Karpas-422 (cell line): ENCODE data around the gene SERPINH1. TPM values are rescaled to one million over a fixed set of nuclear protein-coding genes. Genes with fewer than 3 reads are reported as not detected.

Source experiments
- DNase-seq: peaks from one replicate; pipeline ENCODE4 v3.0.0-alpha.2; 2015
- H2AFZ ChIP-seq: fragments of 200-600 bp; sonication (generic); 2 replicates; pipeline ENCODE4 v1.6.1; 2014; ENCODE audit warnings: antibody characterized with exemption, low read length, mixed read lengths
- H3K27ac ChIP-seq: fragments of 200-600 bp; sonication (generic); 2 replicates; pipeline ENCODE4 v1.5.1; 2014; ENCODE audit warnings: mild to moderate bottlenecking, low read length, moderate library complexity
- H3K27me3 ChIP-seq: fragments of 200-600 bp; sonication (generic); 2 replicates; pipeline ENCODE4 v1.6.1; 2014; ENCODE audit warnings: low read length, mixed read lengths
- H3K36me3 ChIP-seq: fragments of 200-600 bp; sonication (generic); 2 replicates; pipeline ENCODE4 v1.6.1; 2014; ENCODE audit warnings: low read length, mixed read lengths; ENCODE audit not compliant: insufficient read depth
- H3K4me1 ChIP-seq: fragments of 200-600 bp; sonication (generic); 2 replicates; pipeline ENCODE4 v1.6.1; 2014; ENCODE audit warnings: mild to moderate bottlenecking, low read length, mixed read lengths
- H3K4me2 ChIP-seq: fragments of 200-600 bp; sonication (generic); 2 replicates; pipeline ENCODE4 v1.6.1; 2014; ENCODE audit warnings: low read length, low read depth, mild to moderate bottlenecking; ENCODE audit not compliant: poor library complexity, severe bottlenecking
- H3K4me3 ChIP-seq: fragments of 200-600 bp; sonication (generic); 2 replicates; pipeline ENCODE4 v1.5.1; 2014; ENCODE audit warnings: mild to moderate bottlenecking, antibody characterized with exemption, low read length, mixed read lengths
- H3K79me2 ChIP-seq: fragments of 200-600 bp; sonication (generic); 2 replicates; pipeline ENCODE4 v1.6.1; 2014; ENCODE audit warnings: mild to moderate bottlenecking, low read length, mixed read lengths
- H3K9ac ChIP-seq: fragments of 200-600 bp; sonication (generic); 2 replicates; pipeline ENCODE4 v1.6.0; 2014; ENCODE audit warnings: low read length
- H3K9me2 ChIP-seq: fragments of 200-600 bp; sonication (generic), shearing (Covaris generic); replicated peaks from 2 replicates; pipeline ENCODE4 v1.6.0; 2014; ENCODE audit warnings: mild to moderate bottlenecking, low read length, moderate library complexity; ENCODE audit not compliant: insufficient read depth
- H3K9me3 ChIP-seq: fragments of 300-700, 200-600 bp; sonication (generic); 2 replicates; pipeline ENCODE4 v1.6.1; 2014; ENCODE audit warnings: low read length, mixed read lengths
- H4K20me1 ChIP-seq: fragments of 200-600 bp; sonication (generic); 2 replicates; pipeline ENCODE4 v1.6.1; 2014; ENCODE audit warnings: mild to moderate bottlenecking, antibody characterized with exemption, low read length, low read depth; ENCODE audit not compliant: insufficient read depth
- total RNA-seq: library from RNA; depleted of rRNA; stranded (reverse); fragments of >200 nt; shearing (Covaris generic); gene quantifications from 2 replicates; pipeline ENCODE4 v1.2.3, GENCODE V29; 2014; ENCODE audit warnings: low replicate concordance

Gene SERPINH1
- total RNA-seq, 1 experiment from 2014 or later: 10.5 TPM

- peak overlapping the region; percentile 32; the same call in 1 of the 2 replicates for H3K9ac ChIP-seq
- no peak overlapping the region for H3K4me3 ChIP-seq
- H3K9me2 ChIP-seq: no peaks in the 10 kb centered on the region
- no peaks in the 10 kb centered on the region for H3K79me2 ChIP-seq
- H3K36me3 ChIP-seq: no peaks in the 10 kb centered on the region
- H2AFZ ChIP-seq: peak overlapping the region; percentile 75; the same call in 1 of the 2 replicates
- no peaks in the 10 kb centered on the region for H3K27me3 ChIP-seq
- H3K4me1 ChIP-seq: peaks cover 10% of the 10 kb centered on the region; the same call in 1 of the 2 replicates
- no peak for DNase-seq
- H3K27ac ChIP-seq: no peak overlapping the region; the same call in 1 of the 2 replicates
- no peaks in the 10 kb centered on the region for H4K20me1 ChIP-seq
- H3K4me2 ChIP-seq: no peak overlapping the region
- H3K9me3 ChIP-seq: no peaks in the 10 kb centered on the region
These were observed 6.8 kb upstream of the SERPINH1 start for GRCh38 chr11:75555079-75555811.

DNA sequence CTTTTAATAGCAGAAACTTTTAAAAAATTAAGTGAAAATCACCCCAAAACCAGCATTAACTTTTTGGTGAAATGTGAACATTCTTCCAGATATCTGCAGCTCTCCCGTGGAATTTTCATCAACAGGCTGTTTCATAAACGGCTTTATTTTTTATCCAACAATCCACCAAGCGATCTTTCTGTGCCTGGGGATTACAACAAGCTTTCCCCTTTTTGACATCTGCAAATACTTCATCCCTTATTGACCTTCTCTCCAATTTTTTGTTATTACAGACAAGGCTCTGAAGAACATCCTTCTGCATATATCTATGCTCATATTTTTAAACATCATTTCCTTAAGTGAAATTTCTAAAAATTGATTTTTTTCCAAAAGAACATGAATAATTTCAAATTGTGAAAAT lies 5.8 kb upstream of the SERPINH1 start:
- no peak for DNase-seq
- no peak overlapping the region for H2AFZ ChIP-seq
- no peaks in the 10 kb centered on the region for H3K9me2 ChIP-seq
- no peaks in the 10 kb centered on the region for H3K79me2 ChIP-seq
- H3K4me1 ChIP-seq: peaks cover 10% of the 10 kb centered on the region; the same call in 1 of the 2 replicates
- H3K4me2 ChIP-seq: no peak overlapping the region
- H4K20me1 ChIP-seq: no peaks in the 10 kb centered on the region
- H3K27me3 ChIP-seq: no peaks in the 10 kb centered on the region
- H3K9me3 ChIP-seq: no peaks in the 10 kb centered on the region
- no peak overlapping the region for H3K4me3 ChIP-seq
- H3K36me3 ChIP-seq: no peaks in the 10 kb centered on the region
- no peak overlapping the region for H3K27ac ChIP-seq
- no peak overlapping the region for H3K9ac ChIP-seq

GRCh38 chr11:75557666-75558494 lies 4.2 kb upstream of the SERPINH1 start:
- Histone ChIP-seq H3K4me3 (no peak overlapping the region), H3K36me3 (no peaks in the 10 kb centered on the region), H2AFZ (no peak overlapping the region), H3K4me2 (no peak overlapping the region), H3K79me2 (no peaks in the 10 kb centered on the region), H3K27me3 (no peaks in the 10 kb centered on the region), H3K9ac (no peak overlapping the region), H3K9me2 (no peaks in the 10 kb centered on the region), H3K9me3 (no peaks in the 10 kb centered on the region), H4K20me1 (no peaks in the 10 kb centered on the region), H3K27ac (no peak overlapping the region), H3K4me1 (peaks cover 16% of the 10 kb centered on the region)
- no peak for DNase-seq

DNA sequence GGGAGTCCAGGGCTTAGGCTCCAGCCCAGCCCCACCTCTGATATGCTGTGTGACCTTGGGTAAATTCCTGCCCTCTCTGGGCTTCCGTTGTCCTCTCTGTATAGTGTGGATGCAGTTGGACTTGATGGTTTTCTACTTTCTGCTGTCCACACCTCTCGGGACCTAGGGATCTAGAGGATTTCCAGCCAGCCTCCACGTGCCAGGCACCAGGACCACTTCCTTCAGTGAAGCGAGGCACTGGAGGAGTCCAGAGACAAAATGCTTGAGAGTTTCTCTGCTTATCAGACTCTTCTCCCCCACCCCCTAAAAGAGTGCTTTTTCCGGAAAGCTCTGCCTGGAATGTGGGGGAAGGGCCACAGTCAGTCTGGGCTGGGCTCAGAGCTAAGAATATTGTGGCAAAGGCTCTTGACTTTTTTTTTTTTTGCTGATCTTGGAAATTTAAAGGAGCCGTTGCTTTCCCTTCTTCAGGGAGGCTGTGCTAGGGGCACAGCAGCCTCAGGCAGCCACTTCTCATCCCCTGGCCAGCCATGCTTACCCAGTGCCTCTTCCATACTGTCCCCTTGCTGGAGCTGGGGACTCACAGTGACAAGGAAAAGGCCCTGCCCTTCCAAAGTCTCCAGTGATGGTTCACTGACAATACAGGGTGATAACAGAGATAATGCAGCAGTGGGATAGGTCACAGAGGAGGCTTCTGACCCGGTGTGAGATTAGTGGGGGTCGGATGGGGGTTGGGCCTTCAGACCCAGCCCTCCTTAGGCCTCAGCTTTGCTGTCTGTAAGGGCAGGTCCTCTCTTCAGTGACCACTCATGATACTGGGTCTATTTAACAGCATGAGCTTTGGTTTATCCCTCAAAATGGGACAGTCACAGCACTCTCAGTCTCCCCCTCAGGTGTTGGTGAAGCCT lies 2.9 kb upstream of the SERPINH1 start:
- H3K9ac ChIP-seq: no peak overlapping the region
- H3K9me2 ChIP-seq: no peaks in the 10 kb centered on the region
- no peak for DNase-seq
- H4K20me1 ChIP-seq: no peaks in the 10 kb centered on the region
- H3K9me3 ChIP-seq: no peaks in the 10 kb centered on the region
- no peak overlapping the region for H3K4me2 ChIP-seq
- H2AFZ ChIP-seq: no peak overlapping the region
- H3K4me3 ChIP-seq: no peak overlapping the region
- peaks cover 24% of the 10 kb centered on the region for H3K4me1 ChIP-seq
- no peaks in the 10 kb centered on the region for H3K79me2 ChIP-seq
- H3K27me3 ChIP-seq: no peaks in the 10 kb centered on the region
- H3K36me3 ChIP-seq: no peaks in the 10 kb centered on the region
- no peak overlapping the region for H3K27ac ChIP-seq

DNA sequence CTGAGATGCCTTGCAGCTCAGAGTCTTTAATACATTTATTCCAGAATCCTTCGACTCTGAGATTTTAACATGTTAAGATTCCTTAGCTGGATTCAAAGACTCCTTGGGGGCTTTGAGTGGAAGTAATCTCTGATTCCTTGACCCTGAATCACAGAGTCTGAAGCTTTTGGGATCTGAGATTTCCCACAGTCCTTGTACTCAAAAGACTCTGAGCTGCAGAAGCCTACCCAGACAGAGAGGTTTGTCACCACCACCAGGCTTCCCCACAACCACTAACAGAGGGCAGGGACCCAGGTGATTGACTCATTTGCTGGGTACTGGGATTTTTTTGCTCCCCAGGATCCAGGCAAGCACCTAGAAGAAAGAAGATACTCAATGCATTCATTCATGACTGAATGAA lies 1.4 kb upstream of the SERPINH1 start:
- H3K4me1 ChIP-seq: peaks cover 16% of the 10 kb centered on the region
- H3K79me2 ChIP-seq: no peaks in the 10 kb centered on the region
- H3K9ac ChIP-seq: no peak overlapping the region
- no peak overlapping the region for H2AFZ ChIP-seq
- H3K27ac ChIP-seq: no peak overlapping the region
- DNase-seq: no peak
- no peak overlapping the region for H3K4me3 ChIP-seq
- no peaks in the 10 kb centered on the region for H3K9me3 ChIP-seq
- no peaks in the 10 kb centered on the region for H3K27me3 ChIP-seq
- no peak overlapping the region for H3K4me2 ChIP-seq
- no peaks in the 10 kb centered on the region for H4K20me1 ChIP-seq
- no peaks in the 10 kb centered on the region for H3K36me3 ChIP-seq
- no peaks in the 10 kb centered on the region for H3K9me2 ChIP-seq

DNA sequence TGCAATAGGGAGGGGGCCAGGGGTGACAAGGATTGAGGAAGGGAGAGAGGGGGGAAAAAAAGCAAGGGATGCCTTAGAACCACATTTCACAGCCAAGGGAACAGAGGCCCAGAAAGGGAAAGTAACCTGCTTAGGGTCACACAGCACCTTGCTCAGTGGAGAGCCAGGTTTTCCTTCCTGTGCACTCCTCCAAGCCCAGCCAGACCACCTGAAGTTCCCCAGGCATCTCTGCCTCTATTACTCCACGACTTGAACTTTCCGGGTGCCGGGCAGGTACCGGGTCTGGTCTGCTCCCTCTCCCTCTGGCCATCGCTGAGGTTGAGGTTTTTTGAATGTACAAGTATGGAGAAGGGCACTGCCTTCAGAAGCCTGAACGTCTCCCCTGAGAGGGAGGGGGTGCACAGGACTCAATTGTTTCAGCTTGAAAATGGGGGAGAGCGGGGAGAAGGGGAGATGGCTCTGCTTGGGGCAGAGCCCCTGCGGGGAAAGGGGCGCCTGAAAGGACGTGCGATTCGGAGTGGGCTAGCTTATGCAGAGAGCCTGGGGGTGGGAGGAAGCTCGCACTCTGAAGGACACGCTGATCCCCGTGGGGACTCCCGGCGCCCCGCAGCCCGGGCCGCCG lies 516 bp upstream of the SERPINH1 start:
- H2AFZ ChIP-seq: peak overlapping the region; percentile 61; the same call in 1 of the 2 replicates
- H3K9me3 ChIP-seq: no peaks in the 10 kb centered on the region
- DNase-seq: no peak
- peaks cover 16% of the 10 kb centered on the region for H3K4me1 ChIP-seq
- H3K79me2 ChIP-seq: no peaks in the 10 kb centered on the region
- H4K20me1 ChIP-seq: no peaks in the 10 kb centered on the region
- H3K4me3 ChIP-seq: peak overlapping the region; percentile 74
- peak overlapping the region; percentile 81 for H3K9ac ChIP-seq
- peak overlapping the region; percentile 73 for H3K4me2 ChIP-seq
- no peaks in the 10 kb centered on the region for H3K27me3 ChIP-seq
- H3K27ac ChIP-seq: no peak overlapping the region
- no peaks in the 10 kb centered on the region for H3K9me2 ChIP-seq
- H3K36me3 ChIP-seq: no peaks in the 10 kb centered on the region

DNA sequence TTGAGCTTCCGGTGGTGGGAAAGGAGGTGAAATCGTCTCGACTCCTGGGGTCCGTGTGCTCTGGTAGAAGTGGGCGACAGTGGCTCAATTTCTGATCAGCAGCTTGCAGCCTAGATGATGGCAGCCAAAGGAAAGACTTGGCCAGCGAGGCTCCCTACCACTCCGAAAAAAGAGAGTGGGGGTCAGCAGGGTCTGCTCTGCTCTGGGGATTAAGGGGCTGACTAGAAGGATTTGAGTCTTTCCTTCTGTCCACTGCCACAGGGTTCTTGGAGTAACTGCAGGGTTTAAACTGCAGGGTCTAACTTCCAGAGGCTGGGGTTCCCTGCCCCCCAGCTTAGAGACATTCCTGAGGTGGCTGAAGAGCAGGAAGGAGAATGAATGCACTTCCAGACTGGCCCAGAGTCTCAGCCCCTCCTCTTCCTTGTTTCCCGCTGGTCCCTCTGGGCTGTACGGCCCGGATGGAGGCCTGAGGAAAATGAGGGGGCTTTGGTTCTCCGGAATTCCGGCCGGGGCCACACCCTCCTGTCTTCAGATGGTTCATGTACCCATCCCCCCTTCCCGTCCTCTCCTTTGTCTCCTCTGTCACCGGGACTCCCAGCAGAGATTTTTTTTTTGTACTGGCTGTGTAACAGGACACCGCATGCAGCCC lies 907 bp downstream of the SERPINH1 start:
- Histone ChIP-seq H3K4me3 (peak overlapping the region; percentile 74), H3K27ac (peak overlapping the region; percentile 67), H3K4me2 (peak overlapping the region; percentile 73), H3K27me3 (no peaks in the 10 kb centered on the region), H2AFZ (no peak overlapping the region), H3K79me2 (no peaks in the 10 kb centered on the region), H3K9me3 (no peaks in the 10 kb centered on the region), H3K9ac (peak overlapping the region; percentile 81), H3K36me3 (no peaks in the 10 kb centered on the region), H3K4me1 (peaks cover 16% of the 10 kb centered on the region), H4K20me1 (no peaks in the 10 kb centered on the region), H3K9me2 (no peaks in the 10 kb centered on the region)
- DNase-seq: peak; percentile 52
